ENCODE data around the gene MPHOSPH9. TPM values are rescaled to one million over a fixed set of nuclear protein-coding genes. Genes with fewer than 3 reads are reported as not detected.

Gene MPHOSPH9
- total RNA-seq, 4 donors from 2014 or later = 17.0 to 43.8 (median 22.1) TPM

- peaks cover 0 to 8% (median 0%) of the 10 kb centered on the region in 3 donors for H3K36me3 ChIP-seq
- H3K4me1 ChIP-seq = peaks cover 19 to 65% (median 32%) of the 10 kb centered on the region in 3 donors
- DNase-seq = no peak
- TF ChIP-seq POLR2A (IDR thresholded peaks at IDR 0.05) = no peak
- TF ChIP-seq CTCF (IDR thresholded peaks at IDR 0.05) = no peak
- 45 to 74% methylated on average over 9 to 10 of the region's 13 CpGs for WGBS, 2 donors
- no peaks in the 10 kb centered on the region for H3K9me3 ChIP-seq
- intact Hi-C loops (cut with DNase I) = no loop called here
- no peaks in the 10 kb centered on the region for H3K27me3 ChIP-seq
- H3K4me3 ChIP-seq = no peak overlapping the region
- H3K27ac ChIP-seq = peak overlapping the region; percentile 44 to 84 (median 78)
These were observed 118.4 kb downstream of the MPHOSPH9 start for GRCh38 chr12:123114304-123115083.

- H3K27ac ChIP-seq = peak overlapping the region in 2 of 4 donors; percentile 19 to 80
- H3K4me1 ChIP-seq = peaks cover 23 to 73% (median 44%) of the 10 kb centered on the region in 3 donors
- intact Hi-C loops (cut with DNase I) = no loop called here
- TF ChIP-seq POLR2A (IDR thresholded peaks at IDR 0.05) = no peak
- TF ChIP-seq CTCF (IDR thresholded peaks at IDR 0.05) = no peak
- no peaks in the 10 kb centered on the region for H3K9me3 ChIP-seq
- H3K4me3 ChIP-seq = no peak overlapping the region
- no peaks in the 10 kb centered on the region for H3K27me3 ChIP-seq
- peaks cover 0 to 23% (median 0%) of the 10 kb centered on the region in 3 donors for H3K36me3 ChIP-seq
- DNase-seq = no peak
- WGBS, 2 donors = 72 to 77% methylated on average over 8 of the region's 8 CpGs
These were observed 119.9 kb downstream of the MPHOSPH9 start for GRCh38 chr12:123113026-123113425.

DNA sequence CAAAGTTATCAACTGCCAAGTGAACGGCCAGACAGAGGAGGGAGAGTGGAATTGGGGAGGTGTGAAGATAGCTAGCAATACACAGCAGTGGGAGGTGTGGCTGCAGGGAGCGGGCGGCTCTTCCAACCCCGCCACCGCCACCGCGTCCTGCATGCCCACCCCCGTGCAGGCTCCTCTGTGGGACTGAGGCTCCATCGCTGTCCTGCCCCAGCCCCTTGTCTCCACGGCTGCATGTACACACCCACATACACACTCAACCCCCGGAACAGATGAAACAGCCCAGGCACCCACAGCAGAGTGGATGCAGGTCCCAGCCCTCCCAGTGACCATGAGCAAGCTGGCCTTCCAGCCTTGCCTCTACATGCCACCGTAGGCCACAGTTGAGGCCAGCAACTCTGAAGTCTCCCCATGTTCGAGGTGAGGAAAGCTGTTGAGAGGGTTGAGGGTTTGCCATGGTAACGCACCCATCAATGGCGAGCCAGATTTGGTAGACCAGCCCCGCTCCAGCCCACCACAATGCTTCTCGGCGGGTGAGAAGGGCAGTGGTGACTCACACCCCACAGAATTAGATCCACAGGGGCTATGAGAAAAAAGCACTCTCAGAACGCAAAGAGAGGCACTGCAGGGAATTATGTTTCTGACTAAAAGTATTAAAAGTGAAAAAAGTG, 121.3 kb downstream of the MPHOSPH9 start:
- no peak for TF ChIP-seq POLR2A (IDR thresholded peaks at IDR 0.05)
- no peak for TF ChIP-seq CTCF (IDR thresholded peaks at IDR 0.05)
- Histone ChIP-seq H3K4me3 (no peak overlapping the region), H3K4me1 (peaks cover 23 to 81% (median 50%) of the 10 kb centered on the region in 3 donors), H3K9me3 (no peaks in the 10 kb centered on the region), H3K27ac (peak overlapping the region in 2 of 4 donors; percentile 21 to 80), H3K36me3 (peaks cover 0 to 33% (median 0%) of the 10 kb centered on the region in 3 donors), H3K27me3 (no peaks in the 10 kb centered on the region)
- no peak for DNase-seq
- WGBS, 2 donors = 84 to 86% methylated on average over 11 to 19 of the region's 19 CpGs
- intact Hi-C loops (cut with DNase I) = no loop called here

DNA sequence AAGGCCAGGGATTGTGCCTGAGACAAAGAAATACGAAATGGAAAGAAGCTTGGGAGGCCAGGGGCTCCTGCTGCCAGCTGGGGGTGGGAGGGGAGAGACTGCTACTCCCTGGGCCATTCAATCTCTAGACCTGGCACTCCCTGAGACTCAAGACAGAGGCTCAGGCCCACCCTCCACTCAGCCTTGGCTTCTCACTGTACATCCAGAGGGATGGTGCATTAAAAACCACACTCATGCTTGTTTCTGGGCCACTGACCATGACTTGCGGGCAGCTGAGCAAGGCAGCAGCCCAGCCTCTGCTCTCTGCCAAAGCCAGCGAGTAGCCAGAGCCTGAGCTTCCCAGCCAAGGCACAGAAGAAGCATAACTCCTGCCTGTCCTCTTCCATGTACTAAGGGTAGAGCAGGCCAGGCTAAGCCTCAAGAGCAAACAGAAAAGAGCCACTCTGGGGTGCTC, 123.6 kb downstream of the MPHOSPH9 start:
- peaks cover 0 to 44% (median 0%) of the 10 kb centered on the region in 3 donors for H3K36me3 ChIP-seq
- intact Hi-C loops (cut with DNase I) = no loop called here
- no peak for DNase-seq
- H3K27ac ChIP-seq = peak overlapping the region in 2 of 4 donors; percentile 39 to 44
- no peaks in the 10 kb centered on the region for H3K9me3 ChIP-seq
- WGBS, 2 donors = 22 to 60% methylated on average over 1 of the region's 3 CpGs
- H3K4me3 ChIP-seq = no peak overlapping the region
- no peaks in the 10 kb centered on the region for H3K27me3 ChIP-seq
- H3K4me1 ChIP-seq = peaks cover 6 to 71% (median 41%) of the 10 kb centered on the region in 3 donors
- TF ChIP-seq CTCF (IDR thresholded peaks at IDR 0.05) (no peak), POLR2A (IDR thresholded peaks at IDR 0.05) (no peak)

GRCh38 chr12:123108682-123109066, 124.3 kb downstream of the MPHOSPH9 start:
- no peak for DNase-seq
- peak overlapping the region in 2 of 4 donors; percentile 14 to 44 for H3K27ac ChIP-seq
- no peaks in the 10 kb centered on the region for H3K27me3 ChIP-seq
- WGBS, 2 donors = 87 to 90% methylated on average over 3 to 6 of the region's 7 CpGs
- no peaks in the 10 kb centered on the region for H3K9me3 ChIP-seq
- no peak overlapping the region for H3K4me3 ChIP-seq
- no peak for TF ChIP-seq POLR2A (IDR thresholded peaks at IDR 0.05)
- no peak for TF ChIP-seq CTCF (IDR thresholded peaks at IDR 0.05)
- H3K4me1 ChIP-seq = peaks cover 4 to 64% (median 39%) of the 10 kb centered on the region in 3 donors
- peaks cover 0 to 44% (median 0%) of the 10 kb centered on the region in 3 donors for H3K36me3 ChIP-seq
- intact Hi-C loops (cut with DNase I) = no loop called here
